ENCODE data around the gene ZDHHC5. TPM values are rescaled to one million over a fixed set of nuclear protein-coding genes. Genes with fewer than 3 reads are reported as not detected.
A peak's percentile ranks its signal among the peaks of the same experiment; 100 is the strongest.

ZDHHC5 gene
- total RNA-seq, 1 experiment from 2014 or later: 51.6 TPM

GRCh38 chr11:57668434-57668782 lies 494 bp downstream of the ZDHHC5 start:
- Mint-ChIP-seq H3K9me3 (no peaks in the 10 kb centered on the region), H3K36me3 (peaks cover 23% of the 10 kb centered on the region), H3K4me1 (peaks cover 24% of the 10 kb centered on the region), H3K27ac (peak overlapping the region; percentile 99), H3K4me3 (peak overlapping the region; percentile 99), H3K27me3 (ENCODE audit: low read depth) (no peaks in the 10 kb centered on the region)
- CTCF ChIA-PET: interaction anchor here (0.6 to 1.0 kb wide), 3 partner anchors 24 to 175 kb away, joined by 3 read pairs; partner anchors contain the start of gene BTBD18
- DNase-seq (ENCODE audit: low spot score) (no peak), ATAC-seq (no peak)
- POLR2A ChIA-PET: interaction anchor here (0.9 kb wide), 1 partner anchor 29 kb away, joined by 5 read pairs; no protein-coding TSS in a partner anchor
- TF ChIP-seq ZMAT4 (CRISPR knock-in tag; IDR thresholded peaks at IDR 0.05) (no peak), HMGXB4 (CRISPR knock-in tag; IDR thresholded peaks at IDR 0.05) (0 out of 2 replicates have a peak, but pooled peaks have one; percentile 33)

- H3K27ac Mint-ChIP-seq: peak overlapping the region; percentile 86
- POLR2A ChIA-PET: no interaction called here
- peaks cover 50% of the 10 kb centered on the region for H3K36me3 Mint-ChIP-seq
- H3K27me3 Mint-ChIP-seq (ENCODE audit: low read depth): no peaks in the 10 kb centered on the region
- CTCF ChIA-PET: interaction anchor here (0.6 kb wide), 1 partner anchor 55 kb away, joined by 3 read pairs; no protein-coding TSS in a partner anchor
- TF ChIP-seq SMAD3 (CRISPR knock-in tag; IDR thresholded peaks at IDR 0.05; ENCODE audit: borderline replicate concordance) (no peak), NR2C2 (CRISPR knock-in tag; IDR thresholded peaks at IDR 0.05) (no peak), ZNF263 (CRISPR knock-in tag; IDR thresholded peaks at IDR 0.05; ENCODE audit: low read depth) (no peak), PRRX2 (CRISPR knock-in tag; IDR thresholded peaks at IDR 0.05) (no peak), STAT6 (CRISPR knock-in tag; conservative IDR thresholded peaks at IDR 0.05; ENCODE audit: low read depth) (no peak), ZSCAN18 (CRISPR knock-in tag; IDR thresholded peaks at IDR 0.05) (no peak), TEAD4 (CRISPR knock-in tag; IDR thresholded peaks at IDR 0.05) (no peak), EMX1 (CRISPR knock-in tag; IDR thresholded peaks at IDR 0.05) (no peak), KAT7 (CRISPR knock-in tag; IDR thresholded peaks at IDR 0.05; ENCODE audit: borderline replicate concordance) (no peak), ZNF317 (CRISPR knock-in tag; IDR thresholded peaks at IDR 0.05; ENCODE audit: borderline replicate concordance, low read depth) (no peak), MLX (CRISPR knock-in tag; IDR thresholded peaks at IDR 0.05) (no peak), AR (CRISPR knock-in tag; IDR thresholded peaks at IDR 0.05) (no peak), ATF3 (CRISPR knock-in tag; conservative IDR thresholded peaks at IDR 0.05) (no peak), PREB (CRISPR knock-in tag; IDR thresholded peaks at IDR 0.05; ENCODE audit: borderline replicate concordance) (no peak)
- no peak for DNase-seq (ENCODE audit: low spot score)
- H3K4me3 Mint-ChIP-seq: no peak overlapping the region
- ATAC-seq: no peak
- H3K4me1 Mint-ChIP-seq: peaks cover 44% of the 10 kb centered on the region
- peaks cover 3% of the 10 kb centered on the region; the same call in 1 of the 2 replicates for H3K9me3 Mint-ChIP-seq
Measured at GRCh38 chr11:57674251-57674650, 6.3 kb downstream of the ZDHHC5 start.

Measured in WTC11 (cell line).